22Rv1 (cell line): Measurements from ENCODE around the gene DYRK1B.

Source experiments
- H3K27ac ChIP-seq: fragments of 450-650 bp; 2 replicates; pipeline ENCODE4 v1.5.1; 2017
- CTCF ChIP-seq: fragments of 450-650 bp; IDR thresholded peaks from 2 replicates; pipeline ENCODE4 v1.5.1; 2017; ENCODE audit warnings: mild to moderate bottlenecking
- ZFX ChIP-seq: fragments of 450-650 bp; IDR thresholded peaks from 2 replicates; pipeline ENCODE4 v1.6.1; 2017; ENCODE audit warnings: antibody characterized with exemption, borderline replicate concordance

The DYRK1B gene

GRCh38 chr19:39873385-39873784 is 39.4 kb upstream of the DYRK1B start:
- no peak overlapping the region for H3K27ac ChIP-seq
- no peak for TF ChIP-seq CTCF
- TF ChIP-seq ZFX, result no peak

- H3K27ac ChIP-seq, result no peak overlapping the region
- TF ChIP-seq CTCF, result no peak
- no peak for TF ChIP-seq ZFX
Measured at GRCh38 chr19:39871886-39872866, 38.2 kb upstream of the DYRK1B start.

- TF ChIP-seq CTCF (no peak), ZFX (no peak)
- no peak overlapping the region for H3K27ac ChIP-seq
Measured at GRCh38 chr19:39871362-39871761, 37.4 kb upstream of the DYRK1B start.

GRCh38 chr19:39870171-39870971 is 36.4 kb upstream of the DYRK1B start:
- TF ChIP-seq ZFX, result no peak
- no peak for TF ChIP-seq CTCF
- no peak overlapping the region for H3K27ac ChIP-seq

- TF ChIP-seq CTCF (no peak), ZFX (no peak)
Measured at GRCh38 chr19:39867952-39868351, 34.0 kb upstream of the DYRK1B start.

GRCh38 chr19:39867133-39867532 is 33.2 kb upstream of the DYRK1B start:
- no peak for TF ChIP-seq ZFX
- no peak for TF ChIP-seq CTCF
- no peak overlapping the region for H3K27ac ChIP-seq

More at GRCh38 chr19:39867952-39868351, 34.0 kb upstream of the DYRK1B start:
- no peak overlapping the region for H3K27ac ChIP-seq
